GM12892 (cell line): ENCODE measurements around the gene ADAM17.

Source experiments
- POLR2A ChIP-seq: IDR thresholded peaks from 2 replicates; pipeline ENCODE4 v1.6.1; 2011; ENCODE audit warnings: low read depth, low read length, control low read depth
- TAF1 ChIP-seq: IDR thresholded peaks from 2 replicates; pipeline ENCODE4 v1.6.1; 2011; ENCODE audit warnings: low read depth, mild to moderate bottlenecking, control low read depth, low read length, borderline replicate concordance

- TF ChIP-seq TAF1 (no peak), POLR2A (no peak)
Measured at GRCh38 chr2:9498210-9498609, 57.4 kb downstream of the ADAM17 start.
